ENCODE results near the gene ASB3.
"Not testable (repeated sequence)": the region's sequence is repeated elsewhere in the genome, so short reads cannot be mapped to it uniquely, and the experiment has no call there.

Gene ASB3

DNA sequence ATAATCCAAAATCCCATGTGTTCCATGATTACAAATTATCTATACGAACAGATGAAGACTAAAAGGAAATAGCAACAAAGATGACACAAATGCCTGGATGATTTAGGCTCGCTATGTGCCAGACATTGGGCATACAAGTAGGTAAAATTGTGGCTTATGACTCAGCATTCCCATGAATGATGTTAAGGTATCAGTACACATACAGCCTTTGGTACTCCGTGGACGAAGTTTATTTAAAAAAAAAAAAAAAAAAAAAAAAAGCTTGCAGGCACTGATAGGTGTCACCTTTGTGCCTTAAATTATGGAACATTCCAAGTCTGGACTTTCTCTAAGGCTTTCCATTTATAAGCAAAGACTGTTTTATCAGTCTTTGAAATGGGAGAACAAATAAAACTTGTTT, 16.5 kb downstream of the ASB3 start:
- H3K4me3 ChIP-seq (ENCODE audit: low read length) = no peak overlapping the region
- no peak for DNase-seq (ENCODE audit: low read depth)
- TF ChIP-seq CTCF (conservative IDR thresholded peaks at IDR 0.05; ENCODE audit: low read depth, low read length) = no peak

DNA sequence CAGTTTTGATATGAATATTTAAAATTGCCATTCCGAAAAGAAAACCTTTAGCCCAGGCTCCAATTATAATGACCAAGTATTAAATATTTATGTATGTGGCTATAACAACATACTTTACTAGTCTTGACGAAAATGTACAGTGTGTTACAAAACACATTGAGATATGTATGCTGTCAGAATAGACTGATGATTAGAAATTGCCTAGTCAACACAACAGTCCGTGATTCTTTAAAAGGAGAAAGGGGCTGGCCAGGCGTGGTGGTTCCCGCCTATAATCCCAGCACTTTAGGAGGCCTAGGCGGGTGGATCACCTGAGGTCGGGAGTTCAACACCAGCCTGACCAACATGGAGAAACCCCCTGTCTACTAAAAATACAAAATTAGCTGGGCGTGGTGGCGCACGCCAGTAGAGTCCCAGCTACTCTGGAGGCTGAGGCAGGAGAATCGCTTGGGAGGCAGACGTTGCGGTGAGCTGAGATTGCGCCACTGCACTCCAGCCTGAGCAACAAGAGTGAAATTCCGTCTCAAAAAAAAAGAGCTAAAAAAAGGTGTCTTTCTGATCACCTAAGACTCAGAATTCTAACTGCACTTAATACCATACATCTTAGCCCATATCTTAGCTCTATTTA, 17.3 kb downstream of the ASB3 start:
- DNase-seq (ENCODE audit: low read depth) = no peak
- H3K4me3 ChIP-seq (ENCODE audit: low read length) = no peak overlapping the region
- no peak for TF ChIP-seq CTCF (conservative IDR thresholded peaks at IDR 0.05; ENCODE audit: low read depth, low read length)

DNA sequence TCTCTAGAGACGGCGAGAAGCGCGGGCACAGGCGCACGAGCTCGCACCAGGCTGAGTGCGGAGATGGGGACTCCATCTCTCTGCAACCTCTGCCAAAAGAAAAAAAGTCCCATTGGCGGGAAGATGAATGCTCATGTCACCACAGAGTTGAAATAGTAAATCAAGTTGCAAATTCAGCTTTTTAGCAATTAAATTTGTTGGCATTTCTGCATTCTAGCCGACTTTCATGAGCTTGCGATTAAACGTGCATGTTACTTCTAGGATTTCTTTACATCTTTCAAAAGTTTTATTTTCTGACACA, 18.6 kb downstream of the ASB3 start:
- no peak for TF ChIP-seq CTCF (conservative IDR thresholded peaks at IDR 0.05; ENCODE audit: low read depth, low read length)
- H3K4me3 ChIP-seq (ENCODE audit: low read length) = peak overlapping the region; percentile 82
- DNase-seq (ENCODE audit: low read depth) = no peak

DNA sequence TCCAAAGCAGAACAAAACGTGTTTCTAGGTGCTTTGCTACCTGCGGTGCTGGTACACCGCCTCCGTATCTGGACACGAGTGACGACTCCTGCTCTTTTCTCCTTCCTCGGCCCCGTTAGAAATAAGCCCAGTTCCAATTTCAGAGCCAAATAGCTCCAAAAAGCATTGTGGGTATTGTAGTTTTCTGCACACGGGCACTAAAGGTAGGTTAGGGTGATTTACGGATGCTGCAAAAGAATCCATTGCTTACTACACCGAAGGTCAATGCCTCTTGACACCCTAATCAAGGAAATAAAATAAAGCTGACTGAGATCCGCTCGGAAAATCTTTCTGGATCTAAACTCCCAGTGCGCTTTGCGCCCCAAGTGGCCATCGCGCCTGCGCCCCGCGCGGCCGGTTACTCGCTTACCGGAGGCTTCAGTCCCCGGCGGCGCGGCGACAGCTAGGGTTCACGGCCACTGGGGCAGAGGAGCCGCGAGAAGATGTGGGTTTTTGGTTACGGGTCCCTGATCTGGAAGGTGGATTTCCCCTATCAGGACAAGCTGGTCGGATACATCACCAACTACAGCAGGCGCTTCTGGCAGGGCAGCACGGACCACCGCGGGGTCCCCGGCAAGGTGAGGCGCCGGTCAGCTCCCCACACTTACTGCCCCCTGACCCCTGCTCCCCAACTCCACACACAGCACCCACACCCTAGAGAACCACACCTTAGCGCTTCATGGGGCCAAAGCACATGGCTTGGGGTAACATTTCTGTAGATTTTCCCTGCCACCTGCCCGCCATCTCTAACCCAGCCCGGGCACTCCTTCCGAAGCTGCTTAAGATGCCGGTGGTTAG, 19.1 kb downstream of the ASB3 start, which contains the start of gene CHAC2:
CHAC2 (plus strand) TSS at position 400 of the 837 bp plus-strand sequence; CDS start at position 483, 83 bp downstream.
- TF ChIP-seq CTCF (conservative IDR thresholded peaks at IDR 0.05; ENCODE audit: low read depth, low read length) = peak; percentile 41
- no peak for DNase-seq (ENCODE audit: low read depth)
- H3K4me3 ChIP-seq (ENCODE audit: low read length) = peak within 1 kb of the TSS; percentile 82

DNA sequence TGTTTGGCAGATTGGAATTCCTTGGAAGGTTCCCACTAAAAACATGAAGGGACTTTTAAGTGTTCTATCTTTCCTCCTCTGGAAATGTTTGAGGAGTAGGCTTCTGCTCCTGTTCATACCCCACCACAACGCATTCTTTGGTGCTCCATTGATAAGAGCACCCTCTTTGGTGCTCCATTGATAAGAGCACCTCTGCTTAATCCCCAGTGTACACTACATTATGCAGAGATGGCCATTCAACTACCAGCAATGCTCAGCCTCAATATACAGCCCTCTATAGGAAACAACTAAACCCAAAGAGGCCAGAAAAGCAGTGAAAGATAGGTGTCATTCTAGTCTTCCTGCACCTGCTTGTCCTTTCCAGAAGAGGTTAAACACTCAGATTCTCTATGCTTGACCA, 21.0 kb downstream of the ASB3 start:
- DNase-seq (ENCODE audit: low read depth) = no peak
- no peak overlapping the region for H3K4me3 ChIP-seq (ENCODE audit: low read length)
- no peak for TF ChIP-seq CTCF (conservative IDR thresholded peaks at IDR 0.05; ENCODE audit: low read depth, low read length)

- not testable (repeated sequence) for DNase-seq (ENCODE audit: low read depth); H3K4me3 ChIP-seq (ENCODE audit: low read length)
Measured at GRCh38 chr2:53757206-53757605, 29.5 kb downstream of the ASB3 start.

GRCh38 chr2:53756644-53757043, 30.1 kb downstream of the ASB3 start:
- no peak overlapping the region for H3K4me3 ChIP-seq (ENCODE audit: low read length)
- TF ChIP-seq CTCF (conservative IDR thresholded peaks at IDR 0.05; ENCODE audit: low read depth, low read length) = no peak

More at GRCh38 chr2:53756644-53757043, 30.1 kb downstream of the ASB3 start:
- DNase-seq (ENCODE audit: low read depth) = no peak
